HEK293T (cell line): ENCODE data around the gene HIVEP3.

ENCODE experiments used
- CTCF ChIA-PET: fragments of 350-600 bp; formaldehyde crosslinking; extraction: SDS; loops from one replicate; lab custom pipeline; 2021; ENCODE audit warnings: antibody characterized with exemption, inconsistent platforms; lab: Yijun Ruan, JAX
- POLR2A ChIA-PET: fragments of 350-600 bp; formaldehyde crosslinking; extraction: SDS; loops from one replicate; lab custom pipeline; 2020; ENCODE audit warnings: antibody characterized with exemption, inconsistent platforms; lab: Yijun Ruan, JAX
- DNase-seq: peaks from one replicate; pipeline ENCODE4 v3.0.0; 2012; ENCODE audit warnings: mixed read lengths; ENCODE audit errors: extremely low spot score
- ARNT ChIP-seq: fragments of 450-650 bp; IDR thresholded peaks from 2 replicates; pipeline ENCODE4 v1.6.1; 2017; ENCODE audit warnings: mild to moderate bottlenecking
- BHLHE40 ChIP-seq: fragments of 450-650 bp; IDR thresholded peaks from 2 replicates; pipeline ENCODE4 v1.6.1; 2016; ENCODE audit warnings: mild to moderate bottlenecking, moderate library complexity, borderline replicate concordance
- CTBP1 ChIP-seq: fragments of 450-650 bp; IDR thresholded peaks from 2 replicates; pipeline ENCODE4 v1.6.1; 2016; ENCODE audit warnings: borderline replicate concordance
- ELF4 ChIP-seq: fragments of 450-650 bp; IDR thresholded peaks from 2 replicates; pipeline ENCODE4 v1.6.1; 2017; ENCODE audit warnings: antibody characterized with exemption
- FOXA1 ChIP-seq: fragments of 450-650 bp; IDR thresholded peaks from 2 replicates; pipeline ENCODE4 v1.6.1; 2016; ENCODE audit warnings: mild to moderate bottlenecking
- FOXK2 ChIP-seq: fragments of 450-650 bp; IDR thresholded peaks from 2 replicates; pipeline ENCODE4 v1.6.1; 2016; ENCODE audit warnings: mild to moderate bottlenecking
- FOXM1 ChIP-seq: fragments of 450-650 bp; IDR thresholded peaks from 2 replicates; pipeline ENCODE4 v1.6.1; 2017; ENCODE audit warnings: mild to moderate bottlenecking, borderline replicate concordance
- HDGF ChIP-seq: fragments of 450-650 bp; IDR thresholded peaks from 2 replicates; pipeline ENCODE4 v1.6.1; 2017; ENCODE audit warnings: antibody characterized with exemption, borderline replicate concordance
- L3MBTL2 ChIP-seq: fragments of 450-650 bp; conservative IDR thresholded peaks from 2 replicates; pipeline ENCODE4 v1.6.1; 2016; ENCODE audit warnings: mild to moderate bottlenecking
- LEF1 ChIP-seq: fragments of 450-650 bp; IDR thresholded peaks from 2 replicates; pipeline ENCODE4 v1.6.1; 2017; ENCODE audit warnings: mild to moderate bottlenecking, borderline replicate concordance
- NFRKB ChIP-seq: fragments of 450-650 bp; IDR thresholded peaks from 2 replicates; pipeline ENCODE4 v1.6.1; 2016; ENCODE audit warnings: mild to moderate bottlenecking, moderate library complexity
- PKNOX1 ChIP-seq: fragments of 450-650 bp; IDR thresholded peaks from 2 replicates; pipeline ENCODE4 v1.6.1; 2016
- SP1 ChIP-seq: fragments of 450-650 bp; IDR thresholded peaks from 2 replicates; pipeline ENCODE4 v1.6.1; 2017
- SUZ12 ChIP-seq: fragments of 450-650 bp; IDR thresholded peaks from 2 replicates; pipeline ENCODE4 v1.6.1; 2016; ENCODE audit warnings: mild to moderate bottlenecking
- TARDBP ChIP-seq: fragments of 450-650 bp; IDR thresholded peaks from 2 replicates; pipeline ENCODE4 v1.6.1; 2016
- ZNF384 ChIP-seq: fragments of 450-650 bp; IDR thresholded peaks from 2 replicates; pipeline ENCODE4 v1.6.1; 2016

Gene HIVEP3

GRCh38 chr1:41523071-41523470 is 395.7 kb downstream of the HIVEP3 start:
- ChIA-PET POLR2A (no interaction called here), CTCF (interaction anchor here (0.8 kb wide), 1 partner anchor 17 kb away, joined by 3 read pairs; no protein-coding TSS in a partner anchor)
- TF ChIP-seq ARNT (no peak), BHLHE40 (no peak), SP1 (no peak), HDGF (no peak), PKNOX1 (no peak), CTBP1 (no peak), FOXK2 (no peak), ELF4 (no peak), LEF1 (no peak), SUZ12 (no peak), ZNF384 (no peak), NFRKB (no peak)
- no peak for DNase-seq

DNA sequence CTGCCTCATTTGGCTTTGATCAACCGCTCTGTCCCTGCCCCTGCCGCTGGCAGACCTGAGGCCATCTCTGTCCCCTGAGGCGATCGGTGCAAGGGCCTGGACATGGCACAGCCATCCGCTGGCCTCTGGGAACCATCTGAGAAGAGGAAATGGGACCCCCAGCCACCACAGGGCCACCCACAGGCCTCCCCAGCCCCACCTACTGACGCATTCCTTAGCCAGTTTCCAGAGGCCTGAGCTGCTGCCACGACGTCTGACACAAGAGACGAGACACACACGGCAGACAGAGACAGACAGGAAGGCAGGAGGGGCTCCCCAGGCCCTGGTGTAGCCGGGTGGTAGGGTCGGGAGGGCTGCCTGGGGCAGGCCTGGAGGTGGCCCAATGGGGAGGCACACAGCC is 397.0 kb downstream of the HIVEP3 start:
- TF ChIP-seq LEF1 (no peak), HDGF (no peak), FOXM1 (no peak), FOXK2 (no peak), TARDBP (no peak)
- ChIA-PET POLR2A (no interaction called here), CTCF (interaction anchor here (0.8 kb wide), 1 partner anchor 26 kb away, joined by 3 read pairs; no protein-coding TSS in a partner anchor)

GRCh38 chr1:41520951-41521752 is 397.6 kb downstream of the HIVEP3 start:
- ChIA-PET CTCF (no interaction called here), POLR2A (no interaction called here)
- DNase-seq: no peak
- TF ChIP-seq NFRKB (no peak), CTBP1 (no peak)

More for the DNA sequence above, 397.0 kb downstream of the HIVEP3 start:
- no peak for DNase-seq

DNA sequence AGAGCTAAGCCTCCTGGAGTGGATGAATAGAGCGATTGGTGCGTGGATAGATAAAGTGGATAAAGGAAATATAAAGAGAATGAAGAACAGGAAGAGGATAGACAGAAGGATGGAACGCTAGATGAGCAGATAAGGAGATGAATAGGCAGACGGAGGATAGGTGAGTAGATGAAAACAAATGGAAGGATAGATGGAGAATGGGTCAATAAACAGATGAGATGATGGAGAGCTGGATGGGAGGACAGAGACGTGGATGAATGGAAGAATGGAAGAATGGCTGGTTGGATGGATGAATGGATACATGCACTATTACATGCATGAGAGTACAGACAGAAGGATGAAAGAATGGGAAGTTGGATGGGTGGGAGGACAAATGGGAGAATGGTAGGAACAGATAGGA is 399.1 kb downstream of the HIVEP3 start:
- ChIA-PET POLR2A (no interaction called here), CTCF (interaction anchor here (1.3 kb wide), 1 partner anchor 27 kb away, joined by 3 read pairs; no protein-coding TSS in a partner anchor)
- no peak for DNase-seq
- TF ChIP-seq FOXA1 (no peak), L3MBTL2 (no peak), ELF4 (no peak), PKNOX1 (no peak), BHLHE40 (no peak), CTBP1 (no peak), LEF1 (no peak), SP1 (no peak), HDGF (no peak), FOXK2 (no peak), NFRKB (no peak), SUZ12 (no peak), ZNF384 (no peak), ARNT (no peak), TARDBP (no peak), FOXM1 (no peak)

DNA sequence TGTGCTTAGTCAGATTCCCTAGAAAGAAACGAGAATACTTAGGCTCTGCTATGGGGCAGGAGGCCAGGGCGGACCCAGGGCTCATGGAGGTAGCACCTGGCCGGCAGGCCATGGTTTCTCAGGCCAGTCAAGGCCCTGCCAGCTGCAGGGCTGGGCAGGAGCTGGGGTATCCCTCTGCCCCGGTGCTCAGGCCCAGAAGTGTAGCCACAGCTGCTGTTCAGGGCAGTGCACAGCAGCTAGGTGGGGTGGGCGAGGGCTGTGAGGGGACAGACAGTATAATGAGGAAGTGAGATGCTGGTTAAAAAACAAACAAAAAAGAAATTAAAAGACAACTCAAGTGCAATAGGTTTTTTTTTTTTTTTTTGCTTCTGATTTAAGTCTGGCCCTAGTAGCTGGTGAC is 400.3 kb downstream of the HIVEP3 start:
- DNase-seq: no peak
- ChIA-PET POLR2A (interaction anchor here (1.4 kb wide), 1 partner anchor 22 kb away, joined by 4 read pairs; no protein-coding TSS in a partner anchor), CTCF (interaction anchor here (0.7 to 1.3 kb wide), 3 partner anchors 19 to 25 kb away, joined by 3 to 5 read pairs (median 3); no protein-coding TSS in a partner anchor)
- TF ChIP-seq ARNT (no peak), L3MBTL2 (no peak), ELF4 (no peak), HDGF (no peak), SP1 (no peak), ZNF384 (no peak), NFRKB (no peak), LEF1 (no peak), SUZ12 (no peak), PKNOX1 (no peak), FOXM1 (no peak), CTBP1 (no peak), FOXK2 (no peak), TARDBP (no peak), FOXA1 (no peak), BHLHE40 (no peak)

- DNase-seq: no peak
- TF ChIP-seq TARDBP: no peak
- TF ChIP-seq PKNOX1: no peak
- TF ChIP-seq HDGF: no peak
- no peak for TF ChIP-seq FOXM1
- TF ChIP-seq L3MBTL2: no peak
- no peak for TF ChIP-seq BHLHE40
- no peak for TF ChIP-seq FOXK2
- ChIA-PET POLR2A (no interaction called here), CTCF (interaction anchor here (0.5 to 1.6 kb wide), 6 partner anchors 8 to 235 kb away, joined by 3 to 6 read pairs (median 4); no protein-coding TSS in a partner anchor)
These were observed 401.7 kb downstream of the HIVEP3 start for GRCh38 chr1:41517062-41517438.
